GM12873 (cell line): Measurements from ENCODE around the gene PARD3B.

Source experiments
- TF ChIP-seq, protein P1 (sequence below): IDR thresholded peaks from 2 replicates; pipeline ENCODE4 v1.5.1; 2012; ENCODE audit warnings: low read depth, mild to moderate bottlenecking, moderate library complexity, low read length, control low read depth; ENCODE audit not compliant: insufficient read depth; ENCODE audit errors: missing control alignments

The PARD3B gene

DNA sequence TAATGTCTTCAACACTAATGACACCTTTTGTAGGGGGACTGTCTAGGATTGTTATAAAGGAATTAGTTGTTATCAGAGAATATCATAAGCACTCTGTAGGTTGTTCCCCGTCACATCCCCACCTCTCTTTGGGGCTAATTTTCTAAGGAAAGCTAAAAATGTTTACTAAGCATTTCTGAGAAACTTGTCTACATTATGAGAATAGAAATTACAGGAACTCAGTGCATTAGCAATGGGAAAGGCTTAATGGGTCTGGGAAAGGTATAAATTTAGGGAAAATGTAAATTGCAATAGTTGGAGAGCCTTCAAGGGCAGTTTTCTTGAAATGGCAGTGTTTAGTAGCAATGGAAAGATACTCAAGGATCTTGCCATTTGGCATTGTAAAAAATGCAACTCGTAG is 879.8 kb downstream of the PARD3B start:
- TF ChIP-seq, protein P1, sequence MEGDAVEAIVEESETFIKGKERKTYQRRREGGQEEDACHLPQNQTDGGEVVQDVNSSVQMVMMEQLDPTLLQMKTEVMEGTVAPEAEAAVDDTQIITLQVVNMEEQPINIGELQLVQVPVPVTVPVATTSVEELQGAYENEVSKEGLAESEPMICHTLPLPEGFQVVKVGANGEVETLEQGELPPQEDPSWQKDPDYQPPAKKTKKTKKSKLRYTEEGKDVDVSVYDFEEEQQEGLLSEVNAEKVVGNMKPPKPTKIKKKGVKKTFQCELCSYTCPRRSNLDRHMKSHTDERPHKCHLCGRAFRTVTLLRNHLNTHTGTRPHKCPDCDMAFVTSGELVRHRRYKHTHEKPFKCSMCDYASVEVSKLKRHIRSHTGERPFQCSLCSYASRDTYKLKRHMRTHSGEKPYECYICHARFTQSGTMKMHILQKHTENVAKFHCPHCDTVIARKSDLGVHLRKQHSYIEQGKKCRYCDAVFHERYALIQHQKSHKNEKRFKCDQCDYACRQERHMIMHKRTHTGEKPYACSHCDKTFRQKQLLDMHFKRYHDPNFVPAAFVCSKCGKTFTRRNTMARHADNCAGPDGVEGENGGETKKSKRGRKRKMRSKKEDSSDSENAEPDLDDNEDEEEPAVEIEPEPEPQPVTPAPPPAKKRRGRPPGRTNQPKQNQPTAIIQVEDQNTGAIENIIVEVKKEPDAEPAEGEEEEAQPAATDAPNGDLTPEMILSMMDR = no peak

DNA sequence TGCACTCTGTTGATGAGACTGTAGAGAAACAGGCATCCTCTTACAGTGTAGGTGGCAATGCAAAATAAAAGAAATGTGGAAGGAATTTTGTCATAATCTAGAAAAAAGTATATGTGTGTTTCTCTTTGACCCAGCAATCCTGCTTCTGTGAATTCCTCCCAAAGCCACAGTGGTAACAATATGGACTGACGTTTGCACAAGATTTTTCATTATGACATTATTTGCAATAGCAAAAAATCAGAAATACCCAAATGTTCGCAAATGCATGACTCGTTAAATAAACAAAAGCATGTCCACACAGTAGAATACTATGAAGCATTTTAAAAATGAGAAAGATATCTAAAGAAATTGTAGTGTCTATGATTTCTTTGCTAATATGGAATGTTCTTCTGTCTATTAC is 881.8 kb downstream of the PARD3B start:
- TF ChIP-seq, protein P1 = no peak

DNA sequence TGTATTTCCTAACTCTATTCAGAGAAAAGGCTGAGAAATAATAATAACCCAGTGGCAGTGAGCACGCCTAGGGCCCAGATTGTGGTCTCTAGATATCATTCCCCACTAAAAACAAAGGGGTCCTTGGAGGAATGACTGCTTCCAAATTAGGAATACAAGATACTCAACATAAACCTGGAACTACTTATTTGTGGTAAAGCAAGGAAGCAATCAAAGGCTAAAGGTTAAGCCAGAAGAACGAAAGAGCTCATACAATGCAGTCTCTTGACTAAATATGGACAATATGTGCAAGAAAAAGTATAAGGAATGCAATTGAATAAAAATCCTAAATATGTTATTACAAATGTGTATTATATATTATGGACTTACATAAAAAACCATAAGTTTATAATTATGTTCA is 883.5 kb downstream of the PARD3B start:
- TF ChIP-seq, protein P1 = no peak

DNA sequence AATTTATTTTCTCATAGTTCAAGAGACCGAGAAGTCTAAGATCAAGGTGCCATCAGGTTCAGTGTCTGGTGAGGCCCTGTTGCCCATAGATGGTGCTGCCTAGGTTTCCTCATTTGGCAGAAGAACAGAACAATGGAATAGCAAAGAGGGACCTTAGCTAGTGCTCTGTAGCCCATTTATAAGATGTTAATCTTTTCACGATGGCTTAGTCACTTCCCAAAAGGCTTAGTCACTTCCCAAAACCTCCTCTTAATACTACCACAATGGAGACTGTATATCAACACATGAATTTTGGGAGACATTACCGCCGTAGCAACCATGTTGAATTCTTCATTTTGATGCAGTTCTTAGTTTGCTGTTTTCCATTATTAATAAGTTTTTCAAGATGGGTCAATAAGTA is 890.7 kb downstream of the PARD3B start:
- TF ChIP-seq, protein P1 = no peak

DNA sequence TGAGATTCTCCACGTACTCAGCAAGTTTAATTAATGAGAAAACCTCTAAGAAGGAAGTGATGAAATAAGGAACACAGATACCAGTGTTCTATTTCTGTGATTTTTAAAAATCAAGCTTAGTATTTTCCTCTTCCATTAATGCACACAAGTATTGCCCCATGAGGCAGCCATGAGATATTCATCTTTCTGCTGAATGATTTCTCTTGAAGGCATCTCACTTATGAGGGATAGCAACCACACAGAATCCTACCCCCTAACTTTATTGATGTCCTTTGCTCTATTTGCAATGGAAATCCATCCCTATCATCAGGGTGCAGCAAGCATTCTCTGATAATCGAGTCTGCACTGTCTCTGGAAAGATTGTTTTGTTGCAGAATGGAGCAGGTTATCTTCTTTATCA is 893.0 kb downstream of the PARD3B start:
- TF ChIP-seq, protein P1 = no peak

DNA sequence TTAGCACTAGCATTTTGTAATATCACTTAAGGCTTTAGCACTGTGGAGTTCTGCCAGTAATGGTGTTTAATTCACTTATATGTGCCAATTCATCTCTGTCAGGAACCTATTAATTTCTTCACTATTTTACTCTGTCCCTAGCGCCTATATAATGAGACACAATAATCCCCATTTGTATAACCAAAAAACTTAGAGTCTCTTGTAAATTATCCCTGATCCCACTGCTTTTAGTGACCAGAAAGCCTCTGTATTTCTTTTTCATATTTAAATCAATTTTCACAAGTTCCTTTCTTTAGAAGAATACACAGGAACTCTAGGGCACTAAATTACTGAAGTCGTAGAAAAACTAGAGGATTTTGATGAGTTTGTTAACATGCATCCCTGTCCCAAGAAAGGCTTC is 894.3 kb downstream of the PARD3B start:
- TF ChIP-seq, protein P1 = no peak

DNA sequence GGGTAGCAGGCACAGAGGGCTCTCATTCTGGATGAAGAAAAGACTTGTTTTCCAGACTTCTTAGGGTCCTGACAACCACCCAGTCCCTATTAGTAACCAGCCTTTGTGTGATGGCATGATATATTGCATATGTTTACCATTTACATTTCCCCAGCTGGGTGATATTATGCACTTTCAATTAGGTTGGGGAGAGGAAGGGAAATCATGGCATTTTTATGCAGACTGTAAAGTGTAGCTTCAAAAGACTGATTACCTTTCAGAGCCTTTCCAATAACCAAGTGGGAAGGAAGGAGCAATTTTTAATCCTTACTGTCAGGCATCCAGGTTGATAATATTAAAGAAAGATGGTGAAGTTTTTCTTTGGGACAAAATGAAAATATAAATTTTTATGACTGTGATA is 896.2 kb downstream of the PARD3B start:
- TF ChIP-seq, protein P1 = no peak
